ENCODE data around the gene AKR1D1.

AKR1D1 gene

DNA sequence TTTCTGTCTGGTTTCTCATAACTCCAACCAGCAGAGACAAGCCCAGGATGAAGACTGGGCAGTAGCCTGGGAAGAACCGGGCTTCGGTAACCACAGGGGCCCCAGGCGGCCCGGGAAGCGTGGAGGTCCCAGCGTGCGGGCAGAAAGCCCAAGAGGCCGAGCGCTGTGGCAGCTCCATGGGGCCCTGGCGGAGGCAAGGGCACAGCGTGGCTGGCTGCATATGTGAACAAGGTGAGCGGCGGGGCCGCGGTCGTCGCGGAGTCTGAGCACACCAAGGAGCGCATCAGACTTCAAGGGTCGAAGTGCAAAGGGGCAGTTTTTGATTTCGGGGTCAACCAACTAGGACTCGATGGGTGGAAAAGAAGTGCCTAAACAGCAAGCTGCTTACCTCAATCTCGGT lies 45.9 kb downstream of the AKR1D1 start:
- TF ChIP-seq, protein P1, sequence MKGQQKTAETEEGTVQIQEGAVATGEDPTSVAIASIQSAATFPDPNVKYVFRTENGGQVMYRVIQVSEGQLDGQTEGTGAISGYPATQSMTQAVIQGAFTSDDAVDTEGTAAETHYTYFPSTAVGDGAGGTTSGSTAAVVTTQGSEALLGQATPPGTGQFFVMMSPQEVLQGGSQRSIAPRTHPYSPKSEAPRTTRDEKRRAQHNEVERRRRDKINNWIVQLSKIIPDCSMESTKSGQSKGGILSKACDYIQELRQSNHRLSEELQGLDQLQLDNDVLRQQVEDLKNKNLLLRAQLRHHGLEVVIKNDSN (IDR thresholded peaks at IDR 0.05), result no peak
- no peak for TF ChIP-seq CEBPB (IDR thresholded peaks at IDR 0.05)
- TF ChIP-seq, protein P2, sequence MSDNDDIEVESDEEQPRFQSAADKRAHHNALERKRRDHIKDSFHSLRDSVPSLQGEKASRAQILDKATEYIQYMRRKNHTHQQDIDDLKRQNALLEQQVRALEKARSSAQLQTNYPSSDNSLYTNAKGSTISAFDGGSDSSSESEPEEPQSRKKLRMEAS (IDR thresholded peaks at IDR 0.05), result no peak
- no peak for TF ChIP-seq EP300 (IDR thresholded peaks at IDR 0.05; ENCODE audit: borderline replicate concordance)
- no peak for TF ChIP-seq ZBTB7A (IDR thresholded peaks at IDR 0.05; ENCODE audit: low read depth)
- no peak for TF ChIP-seq CREB1 (IDR thresholded peaks at IDR 0.05; ENCODE audit: low read depth)

DNA sequence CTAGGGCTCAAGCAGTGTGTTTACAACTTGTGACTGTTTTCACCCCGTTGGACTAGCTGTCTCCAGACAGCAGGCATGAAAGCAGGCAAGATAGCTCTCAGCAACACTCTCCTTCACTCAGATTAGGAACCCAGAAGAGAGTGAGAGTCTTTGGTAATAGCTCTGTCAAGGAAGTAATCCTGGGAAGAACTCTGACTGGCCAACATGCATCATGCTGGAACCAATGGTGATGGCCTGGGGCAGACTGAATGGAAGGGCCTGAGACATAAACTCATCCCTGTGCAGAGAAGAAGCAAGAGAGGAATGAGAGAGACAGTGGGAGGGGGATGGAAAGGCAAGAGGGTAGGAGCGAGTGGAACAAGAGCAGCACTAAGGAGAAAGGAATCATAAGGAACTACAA lies 48.9 kb downstream of the AKR1D1 start:
- TF ChIP-seq EGR1 (IDR thresholded peaks at IDR 0.05) (no peak), TEAD4 (IDR thresholded peaks at IDR 0.05) (no peak)
- TF ChIP-seq, protein P2 (IDR thresholded peaks at IDR 0.05), result no peak

DNA sequence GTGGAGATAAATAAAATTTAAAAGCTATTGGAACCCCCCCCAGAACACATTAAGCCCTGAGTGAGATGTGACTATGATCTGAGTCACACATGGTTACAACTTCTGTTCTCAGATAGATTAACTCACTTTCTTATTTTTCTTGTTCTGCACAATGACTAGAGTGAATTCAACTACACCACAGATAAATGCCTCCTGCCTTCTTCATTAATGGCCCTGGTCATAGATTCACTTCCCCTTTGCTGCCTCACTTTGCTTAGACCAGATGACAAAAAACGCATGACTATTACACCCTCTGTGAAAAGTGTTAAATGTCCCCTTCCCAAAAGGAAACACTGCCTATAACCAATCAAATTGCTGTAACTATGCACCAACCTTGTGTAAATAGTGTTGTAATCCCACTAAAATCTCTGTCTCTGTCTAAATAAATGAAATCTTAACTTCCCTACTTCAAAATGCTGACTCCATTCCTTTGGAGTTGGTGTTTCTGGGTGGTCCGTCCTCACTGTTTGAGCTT lies 49.4 kb downstream of the AKR1D1 start:
- TF ChIP-seq NFIC (IDR thresholded peaks at IDR 0.05) (no peak), FOXM1 (IDR thresholded peaks at IDR 0.05; ENCODE audit: borderline replicate concordance, low read depth) (no peak), EGR1 (IDR thresholded peaks at IDR 0.05) (no peak), TEAD4 (IDR thresholded peaks at IDR 0.05) (no peak), TAF1 (IDR thresholded peaks at IDR 0.05; ENCODE audit: low read depth) (no peak), RAD21 (IDR thresholded peaks at IDR 0.05; ENCODE audit: low read depth) (no peak), EP300 (IDR thresholded peaks at IDR 0.05; ENCODE audit: borderline replicate concordance) (no peak), CEBPB (IDR thresholded peaks at IDR 0.05) (no peak)

DNA sequence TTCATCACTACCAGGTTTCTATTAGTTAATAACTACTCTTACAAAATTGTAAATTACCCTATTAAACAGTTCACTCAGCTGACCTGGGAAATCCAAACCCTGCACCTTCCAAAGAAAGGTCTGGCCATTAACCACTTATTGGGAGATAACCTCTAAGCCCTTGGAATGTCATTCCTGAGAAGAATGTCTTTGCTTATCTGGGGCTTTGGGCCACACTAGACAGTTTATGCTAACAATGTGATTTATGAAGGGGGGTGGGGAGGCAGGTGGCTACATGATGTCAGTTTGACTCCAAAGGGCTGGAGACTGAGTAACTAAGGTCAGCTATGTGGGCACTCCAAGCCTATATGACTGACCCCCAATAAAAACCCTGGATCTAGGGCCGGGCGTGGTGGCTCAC lies 50.7 kb downstream of the AKR1D1 start:
- TF ChIP-seq FOXM1 (IDR thresholded peaks at IDR 0.05; ENCODE audit: borderline replicate concordance, low read depth) (no peak), TCF12 (IDR thresholded peaks at IDR 0.05; ENCODE audit: low read depth) (no peak), EGR1 (IDR thresholded peaks at IDR 0.05) (no peak)

DNA sequence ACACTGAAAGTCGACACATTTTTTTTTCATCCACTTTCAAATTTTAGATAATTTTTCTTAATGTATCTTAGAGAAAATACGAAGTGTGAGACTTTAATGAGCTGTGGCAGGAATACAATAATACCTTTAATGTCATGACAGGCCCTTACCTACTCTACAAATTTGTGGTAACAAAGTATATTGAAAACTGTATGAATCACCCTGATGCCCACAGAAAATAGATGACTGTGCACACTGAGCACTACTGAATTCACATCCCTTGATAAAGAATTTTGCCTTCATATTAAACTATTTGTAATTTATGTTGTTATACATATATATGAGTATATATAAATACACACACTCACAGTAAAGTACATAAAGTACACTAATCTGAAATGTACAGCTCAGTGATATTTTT lies 51.7 kb downstream of the AKR1D1 start:
- TF ChIP-seq EP300 (IDR thresholded peaks at IDR 0.05; ENCODE audit: borderline replicate concordance) (no peak), TAF1 (IDR thresholded peaks at IDR 0.05; ENCODE audit: low read depth) (no peak), CEBPB (IDR thresholded peaks at IDR 0.05) (no peak), RAD21 (IDR thresholded peaks at IDR 0.05; ENCODE audit: low read depth) (no peak), CREB1 (IDR thresholded peaks at IDR 0.05; ENCODE audit: low read depth) (no peak), NFIC (IDR thresholded peaks at IDR 0.05) (no peak)
- TF ChIP-seq, protein P2 (IDR thresholded peaks at IDR 0.05), result no peak

DNA sequence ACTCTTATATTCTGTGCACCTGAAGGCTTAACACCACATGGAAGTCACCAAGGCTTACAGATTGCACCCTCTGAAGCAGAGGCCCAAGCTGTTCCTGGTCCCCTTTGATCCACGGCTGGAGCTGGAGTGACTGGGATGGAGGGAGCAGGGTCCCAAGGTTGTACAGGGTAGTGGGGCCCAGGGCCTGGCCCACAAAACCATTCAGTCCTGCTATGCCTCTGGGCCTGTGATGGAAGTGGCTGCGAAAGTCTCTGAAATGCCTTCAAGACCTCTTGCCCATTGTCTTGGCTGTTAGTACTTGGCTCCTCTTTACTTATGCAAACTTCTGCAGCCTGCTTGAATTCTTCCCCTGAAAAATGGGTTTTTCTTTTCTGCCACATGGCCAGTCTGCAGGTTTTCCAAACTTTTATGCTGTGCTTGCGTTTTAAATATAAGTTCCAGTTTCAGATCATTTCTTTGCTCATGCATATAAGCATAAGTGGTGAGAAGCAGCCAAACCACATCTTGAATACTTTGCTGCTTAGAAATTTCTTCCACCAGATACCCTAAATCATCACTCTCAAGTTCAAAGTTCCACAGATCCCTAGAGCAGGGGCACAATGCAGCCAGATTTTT lies 53.4 kb downstream of the AKR1D1 start:
- TF ChIP-seq TEAD4 (IDR thresholded peaks at IDR 0.05) (no peak), EGR1 (IDR thresholded peaks at IDR 0.05) (no peak), EP300 (IDR thresholded peaks at IDR 0.05; ENCODE audit: borderline replicate concordance) (no peak), ZBTB7A (IDR thresholded peaks at IDR 0.05; ENCODE audit: low read depth) (no peak), CREB1 (IDR thresholded peaks at IDR 0.05; ENCODE audit: low read depth) (no peak), CEBPB (IDR thresholded peaks at IDR 0.05) (no peak)
- TF ChIP-seq, protein P3, sequence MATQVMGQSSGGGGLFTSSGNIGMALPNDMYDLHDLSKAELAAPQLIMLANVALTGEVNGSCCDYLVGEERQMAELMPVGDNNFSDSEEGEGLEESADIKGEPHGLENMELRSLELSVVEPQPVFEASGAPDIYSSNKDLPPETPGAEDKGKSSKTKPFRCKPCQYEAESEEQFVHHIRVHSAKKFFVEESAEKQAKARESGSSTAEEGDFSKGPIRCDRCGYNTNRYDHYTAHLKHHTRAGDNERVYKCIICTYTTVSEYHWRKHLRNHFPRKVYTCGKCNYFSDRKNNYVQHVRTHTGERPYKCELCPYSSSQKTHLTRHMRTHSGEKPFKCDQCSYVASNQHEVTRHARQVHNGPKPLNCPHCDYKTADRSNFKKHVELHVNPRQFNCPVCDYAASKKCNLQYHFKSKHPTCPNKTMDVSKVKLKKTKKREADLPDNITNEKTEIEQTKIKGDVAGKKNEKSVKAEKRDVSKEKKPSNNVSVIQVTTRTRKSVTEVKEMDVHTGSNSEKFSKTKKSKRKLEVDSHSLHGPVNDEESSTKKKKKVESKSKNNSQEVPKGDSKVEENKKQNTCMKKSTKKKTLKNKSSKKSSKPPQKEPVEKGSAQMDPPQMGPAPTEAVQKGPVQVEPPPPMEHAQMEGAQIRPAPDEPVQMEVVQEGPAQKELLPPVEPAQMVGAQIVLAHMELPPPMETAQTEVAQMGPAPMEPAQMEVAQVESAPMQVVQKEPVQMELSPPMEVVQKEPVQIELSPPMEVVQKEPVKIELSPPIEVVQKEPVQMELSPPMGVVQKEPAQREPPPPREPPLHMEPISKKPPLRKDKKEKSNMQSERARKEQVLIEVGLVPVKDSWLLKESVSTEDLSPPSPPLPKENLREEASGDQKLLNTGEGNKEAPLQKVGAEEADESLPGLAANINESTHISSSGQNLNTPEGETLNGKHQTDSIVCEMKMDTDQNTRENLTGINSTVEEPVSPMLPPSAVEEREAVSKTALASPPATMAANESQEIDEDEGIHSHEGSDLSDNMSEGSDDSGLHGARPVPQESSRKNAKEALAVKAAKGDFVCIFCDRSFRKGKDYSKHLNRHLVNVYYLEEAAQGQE (IDR thresholded peaks at IDR 0.05; ENCODE audit: low read depth), result no peak
- TF ChIP-seq, protein P2 (IDR thresholded peaks at IDR 0.05), result no peak

DNA sequence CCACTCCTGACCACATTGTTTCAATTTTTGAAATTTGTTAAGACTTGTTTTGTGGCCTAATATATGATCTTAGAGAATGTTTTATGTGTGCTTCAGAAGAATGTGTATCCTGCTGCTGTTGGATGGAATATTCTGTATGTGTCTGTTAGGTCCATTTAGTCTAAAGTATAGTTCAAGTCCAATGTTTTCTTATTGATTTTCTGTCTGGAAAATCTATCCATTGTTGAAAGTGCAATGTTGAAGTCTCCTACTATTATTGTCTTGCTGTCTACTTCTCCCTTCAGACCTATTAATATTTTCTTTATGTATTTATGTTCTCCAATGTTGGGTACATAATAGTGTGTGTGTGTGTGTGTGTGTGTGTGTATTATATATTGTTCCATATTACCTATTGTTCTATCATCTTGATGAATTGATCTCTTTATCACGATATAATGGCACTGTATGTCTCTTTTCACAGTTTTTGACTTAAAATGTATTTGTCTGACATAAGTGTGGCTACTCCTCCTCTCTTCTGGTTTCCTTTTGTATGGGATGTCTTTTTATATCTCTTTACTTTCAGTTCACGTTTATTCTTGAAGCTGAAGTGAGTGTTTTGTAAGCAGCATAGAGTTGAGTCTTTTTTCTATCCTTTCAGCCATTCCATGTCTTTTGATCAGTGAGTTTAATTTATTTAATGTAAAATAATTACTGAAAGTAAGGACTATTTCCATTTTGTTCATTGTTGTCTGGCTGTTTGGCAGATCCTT lies 61.3 kb downstream of the AKR1D1 start:
- no peak for TF ChIP-seq YY1 (IDR thresholded peaks at IDR 0.05; ENCODE audit: low read depth)
- TF ChIP-seq EGR1 (IDR thresholded peaks at IDR 0.05), result no peak
- no peak for TF ChIP-seq RAD21 (IDR thresholded peaks at IDR 0.05; ENCODE audit: low read depth)
- no peak for TF ChIP-seq FOXM1 (IDR thresholded peaks at IDR 0.05; ENCODE audit: borderline replicate concordance, low read depth)
- TF ChIP-seq, protein P1 (IDR thresholded peaks at IDR 0.05), result no peak
- TF ChIP-seq EP300 (IDR thresholded peaks at IDR 0.05; ENCODE audit: borderline replicate concordance), result no peak
- TF ChIP-seq TEAD4 (IDR thresholded peaks at IDR 0.05), result no peak
